Right renal pelvis (tissue), 4 donors: ENCODE data around the gene PEAR1. TPM values are rescaled to one million over a fixed set of nuclear protein-coding genes. Genes with fewer than 3 reads are reported as not detected.

Experiments used
- DNase-seq, 4 donors: peaks; one replicate each; pipeline ENCODE4 v3.0.0-alpha.2; 2013; ENCODE audit warnings: low read depth in 4 of 4, low spot score in 3 of 4, missing footprints in 1 of 4
- polyA plus RNA-seq, 4 donors: library from polyadenylated mRNA; unstranded; fragments of 120-200 nt; gene quantifications; one replicate each; pipeline ENCODE4 v1.2.1, GENCODE V29; 2013; ENCODE audit not compliant: insufficient read length in 4 of 4

Gene PEAR1
- 10 to 100 TPM; 21.4 to 22.6 (median 21.9) TPM for polyA plus RNA-seq

- peak in 2 of 4 donors; percentile 38 to 56 for DNase-seq
These were observed at the start of gene PEAR1 for GRCh38 chr1:156893048-156893953. Gene PEAR1 (plus strand): TSS chr1:156893718. CDS start chr1:156903927, 10,209 bp downstream.

- no peak for DNase-seq
These were observed 49.4 kb upstream of the PEAR1 start for GRCh38 chr1:156844102-156844501.

GRCh38 chr1:156844638-156845037, 48.9 kb upstream of the PEAR1 start:
- DNase-seq, result no peak

- DNase-seq, result no peak
These were observed 48.2 kb upstream of the PEAR1 start for GRCh38 chr1:156845055-156845952.

GRCh38 chr1:156845953-156846545, 47.5 kb upstream of the PEAR1 start:
- DNase-seq, result no peak

- no peak for DNase-seq
These were observed 46.9 kb upstream of the PEAR1 start for GRCh38 chr1:156846643-156847042.

- no peak for DNase-seq
These were observed 45.7 kb upstream of the PEAR1 start for GRCh38 chr1:156847591-156848460.

- no peak for DNase-seq
These were observed 44.9 kb upstream of the PEAR1 start for GRCh38 chr1:156848461-156849150.

GRCh38 chr1:156849151-156849496, 44.4 kb upstream of the PEAR1 start:
- DNase-seq, result no peak

GRCh38 chr1:156851779-156852417, 41.6 kb upstream of the PEAR1 start:
- DNase-seq, result no peak

GRCh38 chr1:156852418-156852874, 41.1 kb upstream of the PEAR1 start:
- DNase-seq, result peak in 1 of 4 donors; percentile 56

GRCh38 chr1:156853761-156854160, 39.8 kb upstream of the PEAR1 start:
- no peak for DNase-seq

- DNase-seq, result no peak
These were observed 38.9 kb upstream of the PEAR1 start for GRCh38 chr1:156854634-156855033.

- no peak for DNase-seq
These were observed 37.2 kb upstream of the PEAR1 start for GRCh38 chr1:156856282-156856785.

- no peak for DNase-seq
These were observed 36.0 kb upstream of the PEAR1 start for GRCh38 chr1:156857532-156857931.

- no peak for DNase-seq
These were observed 35.0 kb upstream of the PEAR1 start for GRCh38 chr1:156858555-156858956.

- no peak for DNase-seq
These were observed 34.5 kb upstream of the PEAR1 start, which contains the start of gene INSRR for GRCh38 chr1:156858959-156859522. Gene INSRR (minus strand): TSS chr1:156859117. CDS start chr1:156858621, 496 bp downstream.

GRCh38 chr1:156859523-156860112, 33.9 kb upstream of the PEAR1 start:
- no peak for DNase-seq
